SU-DHL-6 (cell line): ENCODE results near the gene PRPF6.

Source experiments
- EZH2phosphoT487 ChIP-seq: fragments of 200-600 bp; sonication (generic), shearing (Covaris generic); conservative IDR thresholded peaks from 2 replicates; pipeline ENCODE4 v1.6.1; 2018; ENCODE audit warnings: mild to moderate bottlenecking, antibody characterized with exemption, low read length, moderate library complexity, mixed read lengths
- TF ChIP-seq, protein P1 (sequence below): fragments of 200-600 bp; sonication (generic); IDR thresholded peaks from one replicate; pipeline ENCODE4 v1.5.1; 2017; ENCODE audit warnings: antibody characterized with exemption, mild to moderate bottlenecking, low read length, moderate library complexity; ENCODE audit not compliant: insufficient read depth, poor library complexity, severe bottlenecking

DNA sequence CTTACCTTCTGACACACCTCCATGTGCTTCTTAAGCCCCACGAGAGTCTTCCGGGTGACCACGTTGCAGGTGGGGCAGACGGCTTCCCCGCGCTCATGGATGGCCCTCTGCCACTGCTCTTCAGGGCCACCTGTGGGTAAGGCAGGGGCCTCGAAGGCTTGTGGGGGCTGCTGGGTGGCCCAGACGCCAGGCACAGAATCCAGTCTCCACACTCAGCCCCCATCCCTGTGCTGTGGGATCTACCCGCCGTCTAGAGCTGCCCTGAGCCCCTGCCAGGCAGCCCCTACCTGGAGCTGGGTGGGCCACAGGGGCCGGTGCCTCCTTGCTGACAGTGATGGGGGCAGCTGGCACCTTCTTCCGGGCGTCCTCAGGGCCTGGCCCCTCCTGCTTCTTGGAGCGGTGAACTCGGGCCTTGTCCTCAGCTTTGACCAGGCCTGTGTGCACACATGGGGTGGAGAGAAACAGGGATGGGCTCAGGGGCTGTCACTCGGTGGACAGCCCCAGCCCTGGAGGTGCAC, 17.1 kb upstream of the PRPF6 start:
- TF ChIP-seq, protein P1, sequence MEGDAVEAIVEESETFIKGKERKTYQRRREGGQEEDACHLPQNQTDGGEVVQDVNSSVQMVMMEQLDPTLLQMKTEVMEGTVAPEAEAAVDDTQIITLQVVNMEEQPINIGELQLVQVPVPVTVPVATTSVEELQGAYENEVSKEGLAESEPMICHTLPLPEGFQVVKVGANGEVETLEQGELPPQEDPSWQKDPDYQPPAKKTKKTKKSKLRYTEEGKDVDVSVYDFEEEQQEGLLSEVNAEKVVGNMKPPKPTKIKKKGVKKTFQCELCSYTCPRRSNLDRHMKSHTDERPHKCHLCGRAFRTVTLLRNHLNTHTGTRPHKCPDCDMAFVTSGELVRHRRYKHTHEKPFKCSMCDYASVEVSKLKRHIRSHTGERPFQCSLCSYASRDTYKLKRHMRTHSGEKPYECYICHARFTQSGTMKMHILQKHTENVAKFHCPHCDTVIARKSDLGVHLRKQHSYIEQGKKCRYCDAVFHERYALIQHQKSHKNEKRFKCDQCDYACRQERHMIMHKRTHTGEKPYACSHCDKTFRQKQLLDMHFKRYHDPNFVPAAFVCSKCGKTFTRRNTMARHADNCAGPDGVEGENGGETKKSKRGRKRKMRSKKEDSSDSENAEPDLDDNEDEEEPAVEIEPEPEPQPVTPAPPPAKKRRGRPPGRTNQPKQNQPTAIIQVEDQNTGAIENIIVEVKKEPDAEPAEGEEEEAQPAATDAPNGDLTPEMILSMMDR, result no peak
- no peak for TF ChIP-seq EZH2phosphoT487
